WTC11 (cell line): ENCODE measurements around the gene GFOD1. TPM values are rescaled to one million over a fixed set of nuclear protein-coding genes. Genes with fewer than 3 reads are reported as not detected.

Source experiments
- ATAC-seq: fragments of 200-7000 bp; cut with Tn5 transposase; 2 replicates; pipeline ENCODE4 v1.10.0; 2021; ENCODE audit warnings: mild to moderate bottlenecking, moderate library complexity
- CTCF ChIA-PET: fragments of 300-600 bp; sonication (Branson Sonifier 250); formaldehyde crosslinking; loops from one replicate; lab custom pipeline; 2021; ENCODE audit warnings: antibody characterized with exemption; lab: Charles Lee
- POLR2A ChIA-PET: fragments of 350-600 bp; sonication (Branson Sonifier 250); formaldehyde crosslinking; loops from one replicate; lab custom pipeline; 2021; ENCODE audit warnings: antibody characterized with exemption; lab: Charles Lee
- DNase-seq: peaks from one replicate; pipeline ENCODE4 v3.0.0; 2021; ENCODE audit warnings: low spot score
- H3K27ac Mint-ChIP-seq: 2 replicates; pipeline ENCODE4 v1.8.0; 2021; ENCODE audit warnings: mixed read lengths
- H3K27me3 Mint-ChIP-seq: 2 replicates; pipeline ENCODE4 v1.8.0; 2021; ENCODE audit warnings: low read depth, mild to moderate bottlenecking, moderate library complexity, mixed read lengths
- H3K36me3 Mint-ChIP-seq: 2 replicates; pipeline ENCODE4 v1.8.0; 2021; ENCODE audit warnings: mixed read lengths
- H3K4me1 Mint-ChIP-seq: 2 replicates; pipeline ENCODE4 v1.8.0; 2022; ENCODE audit warnings: mixed read lengths
- H3K4me3 Mint-ChIP-seq: 2 replicates; pipeline ENCODE4 v1.8.0; 2021; ENCODE audit warnings: mild to moderate bottlenecking, moderate library complexity, mixed read lengths
- H3K9me3 Mint-ChIP-seq: 2 replicates; pipeline ENCODE4 v1.8.0; 2021; ENCODE audit warnings: mixed read lengths
- AFF4 ChIP-seq: sonication (generic); formaldehyde crosslinking; IDR thresholded peaks from 2 replicates; pipeline ENCODE4 v1.8.1; 2023; ENCODE audit warnings: mild to moderate bottlenecking, missing genetic modification reagents, borderline replicate concordance
- CREM ChIP-seq: sonication (generic); formaldehyde crosslinking; IDR thresholded peaks from 2 replicates; pipeline ENCODE4 v1.8.1; 2022; ENCODE audit warnings: mild to moderate bottlenecking, missing genetic modification reagents, moderate library complexity
- FOXK1 ChIP-seq: sonication (generic); formaldehyde crosslinking; IDR thresholded peaks from 2 replicates; pipeline ENCODE4 v1.8.0; 2022; ENCODE audit warnings: mild to moderate bottlenecking, moderate library complexity, missing genetic modification reagents
- GTF2I ChIP-seq: fragments of 250-450 bp; sonication (Bioruptor Pico); conservative IDR thresholded peaks from 2 replicates; pipeline ENCODE4 v1.4.0; 2021; ENCODE audit warnings: mild to moderate bottlenecking
- IRF1 ChIP-seq: sonication (generic); formaldehyde crosslinking; IDR thresholded peaks from 2 replicates; pipeline ENCODE4 v1.8.0; 2023; ENCODE audit warnings: missing genetic modification reagents
- JUN ChIP-seq: sonication (generic); formaldehyde crosslinking; IDR thresholded peaks from 2 replicates; pipeline ENCODE4 v1.8.0; 2023; ENCODE audit warnings: mild to moderate bottlenecking, missing genetic modification reagents
- MAX ChIP-seq: sonication (generic); formaldehyde crosslinking; IDR thresholded peaks from 2 replicates; pipeline ENCODE4 v1.8.0; 2022; ENCODE audit warnings: mild to moderate bottlenecking, missing genetic modification reagents
- NFE2L1 ChIP-seq: sonication (generic); formaldehyde crosslinking; IDR thresholded peaks from 2 replicates; pipeline ENCODE4 v1.8.1; 2023; ENCODE audit warnings: missing genetic modification reagents
- NR3C1 ChIP-seq: sonication (generic); formaldehyde crosslinking; conservative IDR thresholded peaks from 2 replicates; pipeline ENCODE4 v1.8.1; 2023; ENCODE audit warnings: low read depth, mild to moderate bottlenecking, missing genetic modification reagents
- OVOL2 ChIP-seq: fragments of 250-450 bp; sonication (Bioruptor Pico); IDR thresholded peaks from 2 replicates; pipeline ENCODE4 v1.9.0; 2021; ENCODE audit warnings: mild to moderate bottlenecking, borderline replicate concordance
- PRDM15 ChIP-seq: sonication (generic); formaldehyde crosslinking; IDR thresholded peaks from 2 replicates; pipeline ENCODE4 v1.8.0; 2022; ENCODE audit warnings: missing genetic modification reagents
- PREB ChIP-seq: sonication (generic); formaldehyde crosslinking; IDR thresholded peaks from 2 replicates; pipeline ENCODE4 v1.8.1; 2022; ENCODE audit warnings: mild to moderate bottlenecking, missing genetic modification reagents, moderate library complexity, borderline replicate concordance
- RORB ChIP-seq: fragments of 250-450 bp; sonication (Bioruptor Pico); IDR thresholded peaks from 2 replicates; pipeline ENCODE4 v1.9.0; 2021; ENCODE audit warnings: mild to moderate bottlenecking
- SMAD4 ChIP-seq: sonication (generic); formaldehyde crosslinking; IDR thresholded peaks from 2 replicates; pipeline ENCODE4 v1.8.0; 2022; ENCODE audit warnings: mild to moderate bottlenecking, missing genetic modification reagents
- ZNF138 ChIP-seq: sonication (generic); formaldehyde crosslinking; conservative IDR thresholded peaks from 2 replicates; pipeline ENCODE4 v1.8.1; 2022; ENCODE audit warnings: mild to moderate bottlenecking, moderate library complexity, missing genetic modification reagents
- ZNF219 ChIP-seq: sonication (generic); formaldehyde crosslinking; IDR thresholded peaks from 2 replicates; pipeline ENCODE4 v1.8.0; 2023; ENCODE audit warnings: missing genetic modification reagents, mild to moderate bottlenecking, borderline replicate concordance
- ZNF232 ChIP-seq: sonication (generic); formaldehyde crosslinking; IDR thresholded peaks from 2 replicates; pipeline ENCODE4 v1.8.0; 2022; ENCODE audit warnings: mild to moderate bottlenecking, missing genetic modification reagents
- ZNF671 ChIP-seq: fragments of 250-450 bp; sonication (Bioruptor Pico); IDR thresholded peaks from 2 replicates; pipeline ENCODE4 v1.8.0; 2021; ENCODE audit warnings: mild to moderate bottlenecking
- total RNA-seq: library from RNA; stranded (reverse); gene quantifications from 3 replicates; pipeline ENCODE4 v1.2.3, GENCODE V29; 2021

GFOD1 gene
- total RNA-seq, 1 experiment from 2014 or later = 8.5 TPM

- TF ChIP-seq PREB (CRISPR knock-in tag) (no peak), SMAD4 (CRISPR knock-in tag) (no peak), ZNF671 (CRISPR knock-in tag) (no peak), OVOL2 (CRISPR knock-in tag) (no peak), ZNF232 (CRISPR knock-in tag) (no peak), CREM (CRISPR knock-in tag) (no peak)
These were observed 16.2 kb downstream of the GFOD1 start (continued) for GRCh38 chr6:13471184-13471583.

GRCh38 chr6:13470238-13471140 lies 16.9 kb downstream of the GFOD1 start:
- peaks cover 31% of the 10 kb centered on the region for H3K4me1 Mint-ChIP-seq
- ChIA-PET POLR2A (interaction anchor here (0.9 kb wide), 1 partner anchor 104 kb away, joined by 3 read pairs; the partner anchor contains the start of gene SIRT5), CTCF (no interaction called here)
- no peaks in the 10 kb centered on the region for H3K27me3 Mint-ChIP-seq
- ATAC-seq = no peak
- no peak overlapping the region for H3K27ac Mint-ChIP-seq
- peaks cover 7% of the 10 kb centered on the region; the same call in 1 of the 2 replicates for H3K36me3 Mint-ChIP-seq
- H3K4me3 Mint-ChIP-seq = no peak overlapping the region
- TF ChIP-seq ZNF219 (CRISPR knock-in tag) = no peak
- no peak for TF ChIP-seq FOXK1 (CRISPR knock-in tag)
- no peak for TF ChIP-seq NFE2L1 (CRISPR knock-in tag)
- TF ChIP-seq GTF2I (CRISPR knock-in tag) = no peak
- TF ChIP-seq AFF4 (CRISPR knock-in tag) = no peak
- TF ChIP-seq MAX (CRISPR knock-in tag) = no peak
- no peak for TF ChIP-seq ZNF138 (CRISPR knock-in tag)
- no peak for TF ChIP-seq JUN (CRISPR knock-in tag)
- TF ChIP-seq RORB (CRISPR knock-in tag) = no peak
- no peak for TF ChIP-seq IRF1 (CRISPR knock-in tag)
- no peak for TF ChIP-seq NR3C1
- TF ChIP-seq PRDM15 (CRISPR knock-in tag) = no peak
- TF ChIP-seq, all 79 proteins: peak for 0
- H3K9me3 Mint-ChIP-seq = no peaks in the 10 kb centered on the region
- DNase-seq = no peak
